Gastrocnemius medialis (tissue), 4 donors: ENCODE data around the gene TANGO6. TPM values are rescaled to one million over a fixed set of nuclear protein-coding genes. Genes with fewer than 3 reads are reported as not detected.

Experiments used
- ATAC-seq, 2 donors: fragments of 150-250 bp; one replicate each; pipeline ENCODE4 v1.9.1; 2016
- DNase-seq, 2 donors: peaks; one replicate each; pipeline ENCODE4 v3.0.0-alpha.2; 2019
- H3K27ac ChIP-seq, 4 donors: fragments of 200-600 bp; sonication (generic); 1 replicate in 1 of 4; 2 replicates in 3 of 4; pipeline ENCODE4 v1.5.1; 2016 to 2018; ENCODE audit warnings: mild to moderate bottlenecking in 2 of 4, moderate library complexity in 1 of 4
- H3K27me3 ChIP-seq, 3 donors: fragments of 200-600 bp; sonication (generic) in 2 of 3; 1 replicate in 1 of 3; 2 replicates in 2 of 3; pipeline versions ENCODE4 v1.5.1 to v1.6.0; 2016 to 2019; ENCODE audit warnings: mild to moderate bottlenecking in 1 of 3, moderate library complexity in 1 of 3
- H3K36me3 ChIP-seq, 2 donors: fragments of 200-600 bp; sonication (generic) in 1 of 2; one replicate each; pipeline ENCODE4 v1.5.1; 2017 to 2018
- H3K4me1 ChIP-seq, 2 donors: fragments of 200-600 bp; sonication (generic) in 1 of 2; one replicate each; pipeline ENCODE4 v1.5.1; 2016 to 2017; ENCODE audit warnings: mild to moderate bottlenecking in 2 of 2
- H3K4me3 ChIP-seq, 4 donors: fragments of 200-600 bp; sonication (generic) in 3 of 4; 1 replicate in 1 of 4; 2 replicates in 3 of 4; pipeline ENCODE4 v1.5.1; 2016 to 2019; ENCODE audit warnings: mild to moderate bottlenecking in 2 of 4
- H3K9me3 ChIP-seq, 3 donors: fragments of 200-600 bp; sonication (generic) in 2 of 3; 1 replicate in 1 of 3; 2 replicates in 2 of 3; pipeline ENCODE4 v1.5.1; 2016 to 2019
- CTCF ChIP-seq, 5 experiments: fragments of 450-650 bp in 3 of 5; fragments of 200-600 bp in 2 of 5; sonication (generic) in 2 of 5; IDR thresholded peaks in 4 of 5; conservative IDR thresholded peaks in 1 of 5; 1 replicate in 4 of 5; 2 replicates in 1 of 5; pipeline ENCODE4 v1.5.1; 2016 to 2019; ENCODE audit warnings: antibody characterized with exemption in 5 of 5, mild to moderate bottlenecking in 3 of 5, moderate library complexity in 3 of 5
- POLR2A ChIP-seq, 2 donors: fragments of 450-650 bp; IDR thresholded peaks; one replicate each; pipeline ENCODE4 v1.6.1; 2017; ENCODE audit warnings: antibody characterized with exemption in 2 of 2, mild to moderate bottlenecking in 2 of 2, moderate library complexity in 2 of 2
- in situ Hi-C, 4 donors: fragments of 200-750 bp; cut with MboI; loops; one replicate each; pipeline versions ENCODE4 v1.15.0 to v1.8.0; 2017; ENCODE audit warnings: low sequenced_read_pairs in 4 of 4
- intact Hi-C: fragments of 100-400 bp; cut with DNase I; formaldehyde crosslinking; loops from one replicate; pipeline ENCODE4 v1.15.1; 2023; ENCODE audit warnings: low total_unique reads
- total RNA-seq, 4 donors: library from RNA; depleted of rRNA; stranded (reverse); fragments of >200 nt; gene quantifications; one replicate each; pipeline versions ENCODE4 v1.1.0 to v1.2.3, GENCODE V29; 2016

Gene TANGO6
- total RNA-seq, 4 donors from 2014 or later = 13.6 to 20.0 (median 17.8) TPM

- Histone ChIP-seq H3K9me3 (no peaks in the 10 kb centered on the region), H3K27me3 (no peaks in the 10 kb centered on the region), H3K27ac (no peak overlapping the region), H3K4me3 (no peak overlapping the region), H3K4me1 (no peaks in the 10 kb centered on the region), H3K36me3 (no peaks in the 10 kb centered on the region)
- no peak for TF ChIP-seq POLR2A (IDR thresholded peaks at IDR 0.05)
- no peak for TF ChIP-seq CTCF (IDR thresholded peaks at IDR 0.05 in 4 of 5, conservative IDR thresholded peaks at IDR 0.05 in 1 of 5)
- DNase-seq (no peak), ATAC-seq (no peak)
- in situ Hi-C loops = loop anchor here in 1 of 4 donors (25.0 kb wide), 1 partner anchor 288 kb away; the partner anchor contains the start of gene ZFP90
- intact Hi-C loops = no loop called here
Measured at GRCh38 chr16:68825427-68825826, 17.9 kb upstream of the TANGO6 start.

- no peak overlapping the region for H3K27ac ChIP-seq
- in situ Hi-C loops (loop anchor here in 1 of 4 donors (25.0 kb wide), 1 partner anchor 289 kb away; the partner anchor contains the start of gene ZFP90), intact Hi-C loops (no loop called here)
- H3K9me3 ChIP-seq = no peaks in the 10 kb centered on the region
- no peaks in the 10 kb centered on the region for H3K27me3 ChIP-seq
- DNase-seq (no peak), ATAC-seq (no peak)
- H3K4me3 ChIP-seq = no peak overlapping the region
- no peaks in the 10 kb centered on the region for H3K36me3 ChIP-seq
- no peak for TF ChIP-seq POLR2A (IDR thresholded peaks at IDR 0.05)
- no peak for TF ChIP-seq CTCF (IDR thresholded peaks at IDR 0.05 in 4 of 5, conservative IDR thresholded peaks at IDR 0.05 in 1 of 5)
- H3K4me1 ChIP-seq = no peaks in the 10 kb centered on the region
Measured at GRCh38 chr16:68826652-68827051, 16.7 kb upstream of the TANGO6 start.

- no peak overlapping the region for H3K27ac ChIP-seq
- no peak for DNase-seq
- in situ Hi-C loops = loop anchor here in 1 of 4 donors (25.0 kb wide), 1 partner anchor 296 kb away; the partner anchor contains the start of gene ZFP90
- H3K27me3 ChIP-seq = no peaks in the 10 kb centered on the region
- H3K36me3 ChIP-seq = no peaks in the 10 kb centered on the region
- no peaks in the 10 kb centered on the region for H3K4me1 ChIP-seq
- TF ChIP-seq POLR2A (IDR thresholded peaks at IDR 0.05) (no peak), CTCF (IDR thresholded peaks at IDR 0.05 in 4 of 5, conservative IDR thresholded peaks at IDR 0.05 in 1 of 5) (no peak)
- H3K9me3 ChIP-seq = no peaks in the 10 kb centered on the region
- intact Hi-C loops = no loop called here
- ATAC-seq = no peak
- no peak overlapping the region for H3K4me3 ChIP-seq
Measured at GRCh38 chr16:68833251-68833650, 10.1 kb upstream of the TANGO6 start.

GRCh38 chr16:68834550-68834949 lies 8.8 kb upstream of the TANGO6 start:
- H3K36me3 ChIP-seq = no peaks in the 10 kb centered on the region
- in situ Hi-C loops = loop anchor here in 1 of 4 donors (25.0 kb wide), 1 partner anchor 297 kb away; the partner anchor contains the start of gene ZFP90
- H3K9me3 ChIP-seq = no peaks in the 10 kb centered on the region
- H3K4me1 ChIP-seq = no peaks in the 10 kb centered on the region
- ATAC-seq = no peak
- TF ChIP-seq CTCF (IDR thresholded peaks at IDR 0.05 in 4 of 5, conservative IDR thresholded peaks at IDR 0.05 in 1 of 5) = no peak
- TF ChIP-seq POLR2A (IDR thresholded peaks at IDR 0.05) = no peak
- no peak for DNase-seq
- intact Hi-C loops = no loop called here
- no peaks in the 10 kb centered on the region for H3K27me3 ChIP-seq
- H3K4me3 ChIP-seq = no peak overlapping the region
- no peak overlapping the region for H3K27ac ChIP-seq

- ATAC-seq (no peak), DNase-seq (no peak)
- in situ Hi-C loops = loop anchor here in 1 of 4 donors (25.0 kb wide), 1 partner anchor 299 kb away; the partner anchor contains the start of gene ZFP90
- Histone ChIP-seq H3K9me3 (no peaks in the 10 kb centered on the region), H3K27ac (no peak overlapping the region), H3K4me3 (no peak overlapping the region), H3K4me1 (no peaks in the 10 kb centered on the region), H3K27me3 (no peaks in the 10 kb centered on the region), H3K36me3 (no peaks in the 10 kb centered on the region)
- intact Hi-C loops = no loop called here
- TF ChIP-seq POLR2A (IDR thresholded peaks at IDR 0.05) (no peak), CTCF (IDR thresholded peaks at IDR 0.05 in 4 of 5, conservative IDR thresholded peaks at IDR 0.05 in 1 of 5) (no peak)
Measured at GRCh38 chr16:68835970-68836369, 7.4 kb upstream of the TANGO6 start.
